Measurements from ENCODE around the gene C1orf198. TPM values are rescaled to one million over a fixed set of nuclear protein-coding genes. Genes with fewer than 3 reads are reported as not detected.
"Not testable (repeated sequence)": the region's sequence is repeated elsewhere in the genome, so short reads cannot be mapped to it uniquely, and the experiment has no call there.

Gene C1orf198
- total and polyA plus RNA-seq, 2 experiments from 2014 or later, result 76.2 to 123 TPM

GRCh38 chr1:230848235-230848634 is 20.1 kb downstream of the C1orf198 start:
- in situ Hi-C loops (cut with MboI), result no loop called here
- H3K9ac ChIP-seq, result no peak overlapping the region

GRCh38 chr1:230845184-230845583 is 23.1 kb downstream of the C1orf198 start:
- 73 to 75% methylated on average over 7 of the region's 7 CpGs for WGBS, 2 experiments (ENCODE audit: low coverage in 1 of 2, low lambda C conversion rate in 2 of 2, missing lambda C conversion rate in 2 of 2)
- H3K9me3 ChIP-seq (ENCODE audit: low read depth); H3K27me3 ChIP-seq (replicated peaks; ENCODE audit: insufficient read depth); H3K4me2 ChIP-seq (ENCODE audit: unreplicated experiment); DNase-seq; H3K27ac ChIP-seq; H3K9me2 ChIP-seq (ENCODE audit: insufficient read depth); in situ Hi-C loops (cut with MboI); H3K4me3 ChIP-seq; H2AFZ ChIP-seq; H3K9ac ChIP-seq: not testable (repeated sequence)
- peaks cover 73% of the 10 kb centered on the region for H3K79me2 ChIP-seq (ENCODE audit: insufficient read depth)
- H3K36me3 ChIP-seq (ENCODE audit: low read depth), result peaks cover 13% of the 10 kb centered on the region; the same call in 1 of the 2 replicates
- peaks cover 14% of the 10 kb centered on the region; the same call in 1 of the 2 replicates for H4K20me1 ChIP-seq (ENCODE audit: insufficient read depth)
- H3K4me1 ChIP-seq (ENCODE audit: insufficient read depth), result peaks cover 22% of the 10 kb centered on the region
- peaks cover 17% of the 10 kb centered on the region; the same call in 1 of the 2 replicates for H3F3A ChIP-seq (ENCODE audit: insufficient read depth)

More at GRCh38 chr1:230848235-230848634, 20.1 kb downstream of the C1orf198 start:
- Histone ChIP-seq H3F3A (ENCODE audit: insufficient read depth) (peaks cover 18% of the 10 kb centered on the region; the same call in 1 of the 2 replicates), H3K4me3 (no peak overlapping the region), H3K36me3 (ENCODE audit: low read depth) (peaks cover 16% of the 10 kb centered on the region), H3K27me3 (replicated peaks; ENCODE audit: insufficient read depth) (no peaks in the 10 kb centered on the region), H3K9me2 (ENCODE audit: insufficient read depth) (no peaks in the 10 kb centered on the region), H3K79me2 (ENCODE audit: insufficient read depth) (peaks cover 81% of the 10 kb centered on the region), H4K20me1 (ENCODE audit: insufficient read depth) (peaks cover 21% of the 10 kb centered on the region; the same call in 1 of the 2 replicates), H2AFZ (no peak overlapping the region), H3K9me3 (ENCODE audit: low read depth) (no peaks in the 10 kb centered on the region), H3K4me1 (ENCODE audit: insufficient read depth) (peaks cover 38% of the 10 kb centered on the region), H3K4me2 (ENCODE audit: unreplicated experiment) (no peak overlapping the region), H3K27ac (no peak overlapping the region)
- WGBS, 2 experiments (ENCODE audit: low coverage in 1 of 2, low lambda C conversion rate in 2 of 2, missing lambda C conversion rate in 2 of 2), result 92% methylated on average over 3 of the region's 3 CpGs
- TF ChIP-seq EZH2 (IDR thresholded peaks at IDR 0.05; ENCODE audit: insufficient read depth, poor library complexity, severe bottlenecking) (no peak), EZH2phosphoT487 (IDR thresholded peaks at IDR 0.05; ENCODE audit: insufficient read depth, low read depth) (no peak)
- DNase-seq, result no peak

- peaks cover 75% of the 10 kb centered on the region for H3K79me2 ChIP-seq (ENCODE audit: insufficient read depth)
- 96 to 98% methylated on average over 4 of the region's 4 CpGs for WGBS, 2 experiments (ENCODE audit: low coverage in 1 of 2, low lambda C conversion rate in 2 of 2, missing lambda C conversion rate in 2 of 2)
Observed at GRCh38 chr1:230844561-230844960, 23.8 kb downstream of the C1orf198 start.

GRCh38 chr1:230843503-230844309 is 24.6 kb downstream of the C1orf198 start:
- Histone ChIP-seq H2AFZ (no peak overlapping the region), H3K36me3 (ENCODE audit: low read depth) (peaks cover 22% of the 10 kb centered on the region; the same call in 1 of the 2 replicates), H3K4me1 (ENCODE audit: insufficient read depth) (peaks cover 9% of the 10 kb centered on the region), H3F3A (ENCODE audit: insufficient read depth) (peaks cover 12% of the 10 kb centered on the region; the same call in 1 of the 2 replicates), H3K27me3 (replicated peaks; ENCODE audit: insufficient read depth) (no peaks in the 10 kb centered on the region), H3K27ac (no peak overlapping the region), H3K9me2 (ENCODE audit: insufficient read depth) (no peaks in the 10 kb centered on the region), H3K9me3 (ENCODE audit: low read depth) (no peaks in the 10 kb centered on the region), H3K4me3 (no peak overlapping the region), H3K9ac (no peak overlapping the region), H3K4me2 (ENCODE audit: unreplicated experiment) (no peak overlapping the region), H3K79me2 (ENCODE audit: insufficient read depth) (peaks cover 70% of the 10 kb centered on the region), H4K20me1 (ENCODE audit: insufficient read depth) (peaks cover 8% of the 10 kb centered on the region; the same call in 1 of the 2 replicates)
- WGBS, 2 experiments (ENCODE audit: low coverage in 1 of 2, low lambda C conversion rate in 2 of 2, missing lambda C conversion rate in 2 of 2), result 94 to 95% methylated on average over 23 to 28 of the region's 28 CpGs
- in situ Hi-C loops (cut with MboI), result no loop called here
- no peak for TF ChIP-seq EZH2phosphoT487 (IDR thresholded peaks at IDR 0.05; ENCODE audit: insufficient read depth, low read depth)
- TF ChIP-seq EZH2 (IDR thresholded peaks at IDR 0.05; ENCODE audit: insufficient read depth, poor library complexity, severe bottlenecking), result no peak
- DNase-seq, result no peak

More at GRCh38 chr1:230844561-230844960, 23.8 kb downstream of the C1orf198 start:
- Histone ChIP-seq H2AFZ (no peak overlapping the region), H3K9ac (no peak overlapping the region), H3K9me3 (ENCODE audit: low read depth) (no peaks in the 10 kb centered on the region), H3K4me3 (no peak overlapping the region), H3K4me1 (ENCODE audit: insufficient read depth) (peaks cover 16% of the 10 kb centered on the region), H4K20me1 (ENCODE audit: insufficient read depth) (peaks cover 14% of the 10 kb centered on the region; the same call in 1 of the 2 replicates), H3K9me2 (ENCODE audit: insufficient read depth) (no peaks in the 10 kb centered on the region), H3K27ac (no peak overlapping the region), H3K4me2 (ENCODE audit: unreplicated experiment) (no peak overlapping the region), H3K27me3 (replicated peaks; ENCODE audit: insufficient read depth) (no peaks in the 10 kb centered on the region), H3K36me3 (ENCODE audit: low read depth) (peaks cover 16% of the 10 kb centered on the region; the same call in 1 of the 2 replicates), H3F3A (ENCODE audit: insufficient read depth) (peaks cover 16% of the 10 kb centered on the region; the same call in 1 of the 2 replicates)
- DNase-seq, result no peak
- TF ChIP-seq EZH2phosphoT487 (IDR thresholded peaks at IDR 0.05; ENCODE audit: insufficient read depth, low read depth), result no peak
- TF ChIP-seq EZH2 (IDR thresholded peaks at IDR 0.05; ENCODE audit: insufficient read depth, poor library complexity, severe bottlenecking), result no peak
- in situ Hi-C loops (cut with MboI), result no loop called here

All from GM23248 (cell line).